COLO829 (cell line): ENCODE data around the gene VSIG10L2.
"Not testable (repeated sequence)": the region's sequence is repeated elsewhere in the genome, so short reads cannot be mapped to it uniquely, and the experiment has no call there.

Experiments used
- DNase-seq: peaks from one replicate; pipeline ENCODE4 v3.0.0; 2012; ENCODE audit warnings: low spot score

Gene VSIG10L2

DNA sequence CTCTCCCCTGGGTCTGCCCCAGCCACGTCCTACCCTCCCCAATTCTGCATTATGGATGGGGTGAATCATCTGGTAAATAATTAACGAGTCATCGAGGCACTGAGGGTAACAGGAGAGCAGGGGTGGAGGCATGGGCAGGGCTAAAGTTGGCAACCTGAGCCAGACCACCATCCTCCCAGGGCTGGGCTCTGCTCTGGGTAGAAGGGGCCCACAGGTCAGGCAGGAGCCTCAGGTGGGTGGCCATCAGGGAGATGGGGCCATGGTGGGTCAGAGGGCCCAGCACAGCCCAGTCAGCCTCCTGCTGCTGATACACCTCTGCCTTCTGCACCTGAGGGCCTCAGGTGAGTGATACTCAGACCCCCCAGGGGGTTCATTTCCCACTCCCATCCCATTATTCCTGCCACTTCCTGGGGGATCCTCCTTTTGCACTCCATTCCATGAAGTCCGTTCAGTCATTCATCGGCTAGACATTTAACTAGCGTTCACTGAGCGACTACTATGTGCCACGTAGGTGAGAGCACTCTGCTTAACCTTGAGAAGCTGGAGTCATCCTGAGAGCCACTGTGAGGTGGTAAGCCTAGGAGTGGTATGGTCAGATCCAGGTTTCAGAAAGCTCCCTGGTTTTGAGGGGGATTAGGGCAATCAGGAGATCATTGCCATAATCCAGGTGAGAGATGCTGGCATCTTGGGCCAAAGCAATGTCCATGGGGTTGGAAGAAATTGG, at the start of gene VSIG10L2:
VSIG10L2 (plus strand) TSS at position 248 of the 724 bp plus-strand sequence; CDS start at position 260, 12 bp downstream.
- DNase-seq: no peak

DNA sequence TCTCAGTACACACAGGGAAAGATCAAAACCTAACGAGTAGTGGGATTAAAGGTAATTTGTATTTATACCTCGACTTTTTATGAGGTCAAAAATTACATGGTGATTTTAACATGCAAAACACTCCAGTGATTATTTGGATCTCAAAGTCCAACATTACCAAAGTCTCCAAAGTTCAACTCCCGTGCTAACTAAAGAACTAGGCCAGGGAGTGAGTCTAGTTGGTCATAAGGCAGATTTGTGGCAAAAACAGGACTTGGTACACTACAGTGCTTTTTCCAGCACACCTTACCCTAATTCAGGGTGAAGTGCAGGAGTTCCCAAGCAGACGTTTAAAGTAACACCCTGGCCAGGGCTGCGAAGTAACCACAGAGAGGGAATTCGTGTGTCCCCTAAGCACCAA, 44.0 kb upstream of the VSIG10L2 start:
- no peak for DNase-seq

DNA sequence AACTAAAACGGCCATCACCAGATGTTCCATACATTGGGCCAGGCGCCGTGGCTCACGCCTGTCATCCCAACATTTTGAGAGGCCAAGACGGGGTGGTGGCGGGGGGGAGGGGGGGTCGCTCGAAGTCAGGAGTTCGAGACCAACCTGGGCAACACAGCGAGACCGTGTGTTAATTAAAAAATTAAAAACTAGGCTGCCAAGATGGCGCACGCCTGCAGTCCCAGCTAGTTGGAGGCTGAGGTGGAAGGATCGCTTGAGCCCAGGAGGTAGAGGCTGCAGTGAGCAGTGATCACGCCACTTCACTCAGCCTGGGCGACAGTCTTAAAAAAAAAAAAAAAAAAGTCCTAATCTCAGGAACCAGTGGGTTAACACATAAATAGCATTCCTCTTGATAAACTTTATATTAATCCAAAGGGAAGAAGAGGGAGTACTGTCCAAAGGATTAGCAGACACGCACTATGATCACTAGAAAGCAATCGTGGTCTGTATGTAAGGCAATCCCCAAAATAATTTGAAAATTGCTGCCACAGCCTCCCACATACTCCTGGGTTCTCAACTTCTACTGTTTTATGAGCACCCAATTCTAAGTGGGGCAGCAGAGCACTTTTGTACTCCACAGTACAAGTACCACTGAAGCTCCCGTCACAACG, 43.4 kb upstream of the VSIG10L2 start:
- no peak for DNase-seq

DNA sequence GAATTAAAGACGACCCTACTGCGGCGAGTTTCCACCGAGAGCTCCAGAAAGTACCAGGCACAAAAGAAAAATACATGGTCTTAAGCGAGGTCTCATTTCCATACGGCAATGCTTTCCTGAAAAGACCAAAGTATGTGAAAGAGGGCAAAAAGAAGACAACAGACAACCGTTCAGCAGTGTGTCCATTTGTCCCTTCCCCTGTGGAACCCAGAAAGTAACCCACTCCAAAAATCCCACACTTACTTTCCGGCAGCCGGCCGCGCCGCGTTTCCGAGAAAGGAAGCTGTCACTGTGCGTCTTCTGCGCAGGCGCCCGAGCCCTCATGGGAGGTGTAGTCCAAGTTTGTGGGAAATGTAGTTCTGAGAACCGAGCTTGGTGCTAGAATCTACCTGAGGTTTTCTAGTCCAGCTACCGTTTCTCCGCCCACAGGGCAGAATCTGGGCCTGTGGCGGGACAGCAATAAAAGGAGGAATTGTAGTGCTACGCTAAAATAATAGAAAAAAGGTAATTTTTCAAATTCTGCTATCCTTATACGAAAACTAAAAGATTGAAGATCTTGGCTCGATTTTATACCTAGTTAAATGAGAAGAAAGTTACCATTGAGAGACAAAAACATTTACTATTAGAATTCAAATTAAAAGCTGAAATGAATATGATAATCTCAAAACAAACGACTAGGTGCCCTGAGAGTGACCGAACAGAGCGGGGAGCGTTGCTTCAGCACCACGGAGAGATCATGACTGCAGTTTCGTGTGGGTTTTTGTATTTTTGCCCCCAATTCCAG, 42.7 kb upstream of the VSIG10L2 start, which contains the start of gene PUS3:
PUS3 (minus strand) TSS at position 280 of the 784 bp plus-strand sequence. CDS start 6,922 bp downstream, outside the sequence.
- peak; percentile 90 for DNase-seq

DNA sequence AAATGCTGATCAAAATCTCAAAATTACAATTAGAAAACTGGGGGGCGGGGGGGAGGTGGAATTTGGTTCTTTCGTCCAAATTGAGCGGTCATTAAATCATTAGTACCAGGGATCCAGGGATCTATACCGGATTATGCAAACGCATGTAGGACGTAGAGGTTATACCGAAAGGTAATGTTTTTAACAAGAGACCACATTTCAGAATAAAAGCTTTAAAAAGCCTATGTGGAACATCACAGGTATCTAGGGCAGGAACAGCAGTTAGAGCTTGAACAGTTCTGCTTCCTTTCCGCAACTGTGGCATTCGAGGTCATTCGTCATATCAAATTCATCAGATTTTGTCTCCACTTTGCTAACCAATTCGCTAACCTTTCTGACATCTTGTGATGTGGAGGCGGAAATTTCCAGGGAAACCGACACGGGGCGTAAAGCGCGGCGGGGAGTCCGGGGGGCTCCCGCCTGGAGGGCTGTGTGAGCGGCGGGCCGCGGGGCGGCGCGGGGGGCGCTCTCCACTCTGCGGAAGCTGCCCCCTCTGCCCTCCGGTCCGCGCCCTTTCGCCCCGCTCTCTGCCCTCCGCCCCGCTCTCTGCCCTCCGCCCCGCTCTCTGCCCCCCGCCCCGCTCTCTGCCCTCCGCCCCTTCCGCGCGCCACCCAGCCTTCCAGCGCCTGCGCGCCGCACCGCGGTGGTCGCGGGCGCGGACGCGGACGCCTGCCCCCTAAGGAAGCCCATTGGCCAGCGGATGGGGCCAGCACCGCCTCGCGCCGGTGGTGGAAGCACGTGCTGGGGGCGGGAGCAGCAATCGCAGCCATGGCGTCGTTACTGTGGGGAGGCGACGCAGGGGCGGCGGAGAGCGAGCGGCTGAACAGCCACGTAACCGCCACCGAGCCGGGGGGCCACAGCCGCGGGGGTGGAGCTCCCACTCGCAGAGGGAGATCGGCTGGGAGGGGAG, 41.9 kb upstream of the VSIG10L2 start, which contains the start of gene DDX25:
DDX25 (plus strand) TSS at position 798 of the 949 bp plus-strand sequence; CDS start at position 808, 10 bp downstream.
- no peak for DNase-seq

DNA sequence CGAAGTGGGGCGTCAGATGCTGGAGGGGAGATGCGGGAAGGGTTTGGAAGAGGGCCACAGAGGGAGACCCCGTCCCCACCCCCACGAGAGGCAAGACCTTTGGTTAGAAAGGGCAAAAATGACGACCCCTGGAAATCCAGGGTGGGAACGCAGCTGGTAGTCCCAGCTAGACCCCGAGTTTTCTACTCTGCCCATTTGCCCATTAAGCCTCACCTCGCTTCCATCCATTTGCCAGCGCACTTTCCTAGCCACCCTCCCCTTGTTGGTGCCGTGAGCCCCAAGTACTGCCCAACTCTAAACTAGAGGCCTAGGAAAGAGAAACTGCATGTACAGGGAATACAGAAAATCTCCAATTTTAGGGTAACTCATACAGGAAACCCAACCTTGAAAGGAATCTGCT, 41.2 kb upstream of the VSIG10L2 start:
- no peak for DNase-seq

DNA sequence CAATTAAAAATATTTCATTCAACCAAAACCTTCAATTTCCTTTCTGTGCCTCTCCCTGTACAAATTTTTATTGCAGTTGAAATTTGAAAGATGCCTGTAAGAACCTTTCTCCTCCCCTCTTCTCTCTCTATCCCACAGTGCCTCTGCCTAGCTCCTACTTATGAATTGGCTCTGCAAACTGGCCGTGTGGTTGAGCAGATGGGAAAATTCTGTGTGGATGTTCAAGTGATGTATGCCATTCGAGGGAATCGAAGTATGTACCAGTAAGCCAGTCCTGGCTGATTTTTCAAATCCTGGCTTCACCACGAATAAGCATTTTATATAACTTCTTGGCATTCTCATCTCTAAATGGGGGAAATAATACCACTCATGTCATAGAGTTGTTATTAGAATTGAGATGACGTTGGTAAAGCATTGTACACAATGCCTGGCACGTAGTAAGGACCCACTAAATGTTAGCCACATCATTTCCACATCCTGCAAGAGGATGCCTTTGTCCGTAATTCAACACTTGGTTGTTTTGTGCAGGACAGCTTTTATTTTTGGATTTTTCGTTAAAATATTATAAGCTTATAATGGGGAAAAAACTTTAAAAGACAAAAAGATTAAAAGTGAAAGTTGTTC, 35.5 kb upstream of the VSIG10L2 start:
- DNase-seq: peak; percentile 17

DNA sequence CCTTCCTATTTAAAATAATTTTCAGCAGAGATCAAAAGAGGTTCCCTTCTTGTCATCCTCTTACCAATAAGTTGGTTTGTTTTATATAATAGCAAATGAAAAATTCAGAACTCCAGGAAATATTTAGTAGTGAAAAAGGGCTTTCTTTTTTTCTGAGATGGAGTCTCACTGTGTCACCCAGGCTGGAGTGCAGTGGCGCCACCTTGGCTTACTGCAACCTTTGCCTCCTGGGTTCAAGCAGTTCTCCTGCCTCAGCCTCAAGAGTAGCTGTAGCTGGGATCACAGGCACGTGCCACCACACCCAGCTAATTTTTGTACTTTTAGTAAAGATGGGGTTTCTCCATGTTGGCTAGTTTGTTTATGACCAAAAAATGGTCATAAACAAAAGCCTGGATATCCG, 31.2 kb upstream of the VSIG10L2 start:
- DNase-seq: not testable (repeated sequence)

DNA sequence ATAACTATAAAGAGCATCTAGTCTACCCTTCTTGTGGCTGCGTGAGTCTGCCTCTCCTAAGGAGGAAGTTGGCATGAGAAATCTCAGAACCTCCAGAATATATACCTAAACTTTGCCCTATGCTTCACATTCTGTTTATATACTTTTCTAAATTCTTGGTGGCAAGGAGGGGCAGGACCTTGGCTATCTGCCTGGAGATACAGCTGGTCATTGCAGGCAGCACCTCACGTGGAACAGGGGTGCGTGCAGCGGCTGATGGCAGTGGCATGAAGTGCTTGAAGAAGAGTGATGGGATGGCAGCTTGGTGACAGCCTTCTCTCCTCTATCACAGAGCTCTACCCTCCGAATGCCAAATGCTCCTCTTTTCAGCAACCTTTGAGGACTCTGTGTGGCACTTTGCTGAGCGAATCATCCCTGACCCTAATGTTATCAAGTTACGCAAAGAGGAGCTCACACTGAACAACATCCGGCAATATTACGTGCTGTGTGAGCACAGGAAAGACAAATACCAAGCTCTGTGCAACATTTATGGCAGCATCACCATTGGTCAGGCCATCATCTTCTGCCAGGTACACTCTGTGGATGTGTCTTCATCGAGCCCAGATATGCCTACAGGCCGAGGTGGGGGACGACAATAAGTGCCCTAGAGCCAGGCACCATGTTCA, 29.0 kb upstream of the VSIG10L2 start:
- DNase-seq: no peak

DNA sequence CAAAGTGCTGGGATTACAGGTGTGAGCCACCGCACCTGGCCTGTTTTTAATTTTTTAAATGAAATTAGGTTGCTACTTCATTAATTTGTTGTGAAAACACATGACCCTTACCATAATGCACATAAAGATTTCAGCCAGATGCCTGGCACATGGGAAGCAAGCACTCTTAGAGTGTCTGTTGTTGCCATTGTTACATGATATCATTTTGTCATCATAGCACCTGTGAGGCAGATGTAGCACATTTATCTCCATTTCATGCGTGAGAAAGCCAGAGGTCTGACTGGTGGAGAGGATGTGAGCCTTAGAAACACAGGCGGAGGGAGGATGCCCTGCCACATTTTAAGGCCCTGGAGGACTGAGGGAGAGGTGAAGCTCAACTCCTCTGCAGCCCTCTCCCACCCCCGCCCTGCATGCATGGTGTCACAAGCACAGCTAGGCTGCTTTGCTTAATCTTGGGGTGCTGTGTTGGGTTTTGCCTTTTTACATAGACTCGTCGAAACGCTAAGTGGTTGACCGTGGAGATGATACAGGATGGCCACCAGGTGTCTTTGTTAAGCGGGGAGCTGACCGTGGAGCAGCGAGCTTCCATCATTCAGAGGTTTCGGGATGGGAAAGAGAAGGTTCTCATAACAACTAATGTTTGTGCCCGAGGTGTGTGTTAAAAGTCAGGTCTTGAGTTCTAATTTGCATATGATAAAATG, 27.6 kb upstream of the VSIG10L2 start:
- no peak for DNase-seq

DNA sequence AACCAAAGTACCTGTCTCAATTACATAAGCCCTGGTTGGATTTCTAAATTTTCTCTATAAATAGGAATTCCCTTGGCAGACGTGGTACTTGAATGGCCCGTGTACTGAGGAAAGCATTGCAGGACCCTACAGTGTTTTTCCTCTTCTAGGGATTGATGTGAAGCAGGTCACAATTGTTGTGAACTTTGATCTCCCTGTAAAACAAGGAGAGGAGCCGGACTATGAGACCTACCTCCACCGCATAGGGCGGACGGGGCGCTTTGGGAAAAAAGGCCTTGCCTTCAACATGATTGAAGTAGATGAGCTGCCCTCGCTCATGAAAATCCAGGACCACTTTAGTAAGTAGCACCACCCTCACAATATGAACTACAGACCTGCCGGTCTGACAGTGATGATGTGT, 24.8 kb upstream of the VSIG10L2 start:
- DNase-seq: no peak

DNA sequence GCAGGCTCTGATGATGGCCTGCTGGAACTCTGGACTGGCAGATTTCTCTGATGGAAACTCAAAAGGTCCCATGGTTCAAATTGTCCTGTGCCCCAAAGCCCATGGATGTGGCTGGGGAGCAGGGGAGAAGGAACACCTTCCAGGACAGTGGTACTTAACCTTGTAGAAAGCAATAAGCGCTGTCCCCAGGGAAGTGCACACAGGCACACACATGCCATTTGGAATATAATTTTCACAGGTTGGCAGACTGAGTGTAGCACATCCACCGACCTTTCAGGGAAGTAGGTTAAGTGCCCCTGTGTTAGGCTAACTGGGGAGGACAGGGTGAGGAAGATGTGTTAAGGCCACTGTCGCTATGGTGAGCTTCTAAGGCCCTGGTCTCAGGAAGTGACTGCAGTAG, 23.7 kb upstream of the VSIG10L2 start:
- DNase-seq: no peak

DNA sequence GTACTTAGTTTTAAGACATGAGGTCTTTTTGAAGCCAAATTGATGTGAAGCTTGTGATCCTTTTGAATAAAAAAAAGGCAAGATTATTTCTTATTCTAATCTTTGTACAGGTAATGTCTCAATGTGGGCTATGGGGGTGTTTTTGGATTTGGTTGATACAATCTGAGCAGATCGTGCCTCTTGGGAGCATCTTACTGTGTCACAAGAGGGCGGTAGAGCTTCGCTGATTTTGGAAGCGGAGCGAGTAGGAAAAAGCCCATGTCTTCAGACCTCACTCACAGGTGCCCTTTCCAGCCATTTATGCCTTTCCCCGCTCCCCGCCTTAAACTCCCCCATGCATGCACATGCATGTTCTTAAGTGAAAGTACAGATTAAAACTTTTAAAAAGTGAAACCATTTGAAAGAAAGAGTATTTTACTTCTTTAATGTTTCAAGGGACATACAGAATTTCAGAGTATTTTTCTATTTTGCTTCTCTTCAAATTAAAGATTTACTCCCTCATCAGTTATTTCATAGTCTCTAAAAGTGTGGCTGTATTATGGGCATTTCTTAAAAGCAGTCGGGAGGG, 22.7 kb upstream of the VSIG10L2 start:
- DNase-seq: peak; percentile 70

DNA sequence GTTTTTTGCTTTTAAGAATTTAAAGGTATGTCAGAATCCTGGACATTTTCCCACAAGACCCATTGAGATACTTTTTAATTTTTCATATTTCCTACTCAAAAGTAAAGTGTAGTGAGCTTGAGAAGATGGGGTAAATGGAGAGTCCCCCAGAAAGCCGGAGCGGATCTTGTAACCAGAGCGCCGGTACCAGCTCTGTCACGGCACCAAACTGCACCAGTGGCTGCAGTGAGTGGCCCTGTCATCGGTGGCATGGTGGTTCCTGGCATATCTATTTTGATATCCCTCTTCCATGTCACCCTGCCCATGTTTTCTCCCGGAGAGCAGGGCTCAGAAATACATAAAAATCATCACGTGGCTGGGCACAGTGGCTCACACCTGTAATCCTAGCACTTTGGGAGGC, 22.2 kb upstream of the VSIG10L2 start:
- DNase-seq: no peak

DNA sequence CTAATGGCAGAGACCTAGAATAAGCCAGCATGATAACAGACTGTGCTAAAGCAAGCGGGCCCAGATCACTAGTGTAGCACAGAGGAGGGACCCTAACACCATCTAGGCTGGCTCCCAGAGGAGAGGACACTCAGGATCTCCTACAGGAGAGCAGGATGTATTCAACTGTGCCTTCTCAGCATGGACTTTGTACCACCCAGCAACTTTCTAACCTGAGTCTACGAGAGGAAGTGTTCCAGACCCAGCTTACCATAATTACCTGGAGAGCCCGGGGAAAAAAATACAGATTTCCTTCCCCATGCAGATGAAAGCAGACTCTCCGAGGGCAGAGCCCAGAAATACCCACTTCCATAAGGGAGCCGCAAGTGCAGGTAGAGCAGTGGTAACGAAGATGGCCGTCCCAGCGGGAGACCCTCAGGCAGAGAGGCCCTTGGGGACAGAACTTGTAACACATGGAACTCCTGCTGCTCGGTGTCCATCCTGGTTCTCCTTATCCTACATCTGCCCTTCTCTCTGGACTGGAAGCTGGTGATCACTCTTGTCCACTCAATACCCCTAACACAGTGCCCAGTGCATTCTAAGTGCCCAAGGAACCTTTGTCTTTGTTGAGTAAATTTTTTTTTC, 21.3 kb upstream of the VSIG10L2 start:
- DNase-seq: no peak

DNA sequence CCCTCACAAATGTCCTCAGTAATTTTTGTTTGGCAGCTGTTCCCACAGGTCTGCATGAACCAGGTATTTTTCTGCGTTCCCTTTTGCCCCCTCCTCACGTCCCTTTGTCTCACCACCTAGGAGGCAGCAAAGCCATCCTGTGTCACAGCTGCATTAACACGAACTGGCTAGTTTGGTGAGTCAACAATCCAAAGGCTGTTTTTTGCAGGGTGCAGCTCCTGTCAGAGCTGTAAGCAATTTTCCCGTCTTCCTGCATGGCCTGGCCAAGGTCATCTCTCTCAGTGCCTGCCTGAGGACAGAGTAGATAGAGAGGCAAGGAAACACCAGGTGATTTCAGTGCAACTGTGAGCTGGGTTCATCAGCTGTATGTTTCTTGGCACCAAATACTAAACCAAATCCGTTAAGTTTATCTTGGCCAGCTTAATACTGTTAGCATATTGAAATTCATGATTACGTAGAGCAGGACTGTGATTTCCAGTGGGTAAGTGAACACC, 20.6 kb upstream of the VSIG10L2 start:
- no peak for DNase-seq

DNA sequence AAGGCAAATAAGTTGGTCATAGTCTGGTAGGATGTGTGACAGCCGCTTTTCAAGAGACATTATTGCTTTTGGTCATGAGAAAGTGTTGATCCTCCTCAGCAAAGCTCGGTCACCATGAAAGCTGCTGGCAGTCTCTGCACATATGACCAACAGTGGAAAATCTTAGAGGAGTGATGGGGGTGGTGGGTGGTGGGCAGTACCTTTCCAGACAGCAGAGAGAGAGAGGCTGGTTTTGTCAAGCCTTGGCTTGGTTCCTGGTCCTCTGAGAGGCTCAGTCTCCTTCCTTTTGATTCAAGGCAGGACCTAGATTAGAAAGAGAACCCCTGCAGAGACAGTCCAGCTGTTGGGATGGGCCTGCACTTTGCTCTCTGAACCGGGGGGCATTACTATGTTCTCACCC, 20.0 kb upstream of the VSIG10L2 start:
- DNase-seq: no peak

DNA sequence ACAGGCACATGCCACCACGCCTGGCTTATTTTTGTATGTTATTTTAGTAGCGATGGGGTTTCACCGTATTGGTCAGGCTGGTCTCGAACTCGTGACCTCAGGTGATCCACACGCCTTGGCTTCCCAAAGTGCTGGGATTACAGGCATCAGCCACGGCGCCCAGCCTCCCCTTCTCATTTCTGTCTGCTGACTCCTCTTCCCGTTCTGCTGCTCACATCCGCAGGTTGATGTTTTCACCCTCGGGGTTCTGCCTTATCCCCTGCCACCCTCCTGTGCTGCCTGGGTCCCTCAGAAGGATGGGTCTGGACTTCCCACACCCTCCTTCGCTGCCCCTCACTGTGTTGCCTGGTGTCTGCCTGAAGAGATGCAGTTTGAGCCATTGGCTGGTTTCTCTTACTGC, 19.2 kb upstream of the VSIG10L2 start:
- no peak for DNase-seq
